Measurements from ENCODE around the gene OPCML. TPM values are rescaled to one million over a fixed set of nuclear protein-coding genes. Genes with fewer than 3 reads are reported as not detected.

The OPCML gene
- total RNA-seq, 1 donor from 2014 or later = not detected

GRCh38 chr11:132721526-132721925 is 810.8 kb downstream of the OPCML start:
- intact Hi-C loops (cut with DNase I) = no loop called here

DNA sequence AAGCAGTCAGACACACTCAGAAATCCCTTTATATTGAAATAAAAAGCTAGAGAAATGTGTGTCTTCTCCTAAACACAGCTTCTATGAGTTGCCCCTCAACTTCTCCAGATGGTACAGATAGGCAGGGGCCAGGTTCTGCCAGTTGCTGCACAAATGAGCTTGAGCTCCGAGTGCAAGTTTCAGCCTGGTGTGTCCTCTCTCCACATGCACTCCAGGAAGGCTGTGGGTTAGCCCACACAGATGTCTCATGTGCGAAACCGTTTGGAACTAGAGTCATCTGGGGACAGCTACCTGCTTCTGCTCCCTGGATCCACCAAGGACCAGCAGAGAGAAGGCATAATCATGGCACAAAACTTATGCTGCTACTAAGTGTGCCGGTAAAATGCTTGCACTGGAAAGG is 812.6 kb downstream of the OPCML start:
- no peak for DNase-seq (ENCODE audit: low spot score in 2 of 2)
- Histone ChIP-seq H3K4me1 (no peaks in the 10 kb centered on the region), H3K4me3 (no peak overlapping the region), H3K27me3 (no peaks in the 10 kb centered on the region), H3K36me3 (no peaks in the 10 kb centered on the region), H3K9me3 (no peaks in the 10 kb centered on the region), H3K27ac (no peak overlapping the region)
- TF ChIP-seq, protein P1, sequence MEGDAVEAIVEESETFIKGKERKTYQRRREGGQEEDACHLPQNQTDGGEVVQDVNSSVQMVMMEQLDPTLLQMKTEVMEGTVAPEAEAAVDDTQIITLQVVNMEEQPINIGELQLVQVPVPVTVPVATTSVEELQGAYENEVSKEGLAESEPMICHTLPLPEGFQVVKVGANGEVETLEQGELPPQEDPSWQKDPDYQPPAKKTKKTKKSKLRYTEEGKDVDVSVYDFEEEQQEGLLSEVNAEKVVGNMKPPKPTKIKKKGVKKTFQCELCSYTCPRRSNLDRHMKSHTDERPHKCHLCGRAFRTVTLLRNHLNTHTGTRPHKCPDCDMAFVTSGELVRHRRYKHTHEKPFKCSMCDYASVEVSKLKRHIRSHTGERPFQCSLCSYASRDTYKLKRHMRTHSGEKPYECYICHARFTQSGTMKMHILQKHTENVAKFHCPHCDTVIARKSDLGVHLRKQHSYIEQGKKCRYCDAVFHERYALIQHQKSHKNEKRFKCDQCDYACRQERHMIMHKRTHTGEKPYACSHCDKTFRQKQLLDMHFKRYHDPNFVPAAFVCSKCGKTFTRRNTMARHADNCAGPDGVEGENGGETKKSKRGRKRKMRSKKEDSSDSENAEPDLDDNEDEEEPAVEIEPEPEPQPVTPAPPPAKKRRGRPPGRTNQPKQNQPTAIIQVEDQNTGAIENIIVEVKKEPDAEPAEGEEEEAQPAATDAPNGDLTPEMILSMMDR (IDR thresholded peaks at IDR 0.05) = no peak
- intact Hi-C loops (cut with DNase I) = no loop called here

More at GRCh38 chr11:132721526-132721925, 810.8 kb downstream of the OPCML start:
- no peak for DNase-seq (ENCODE audit: low spot score in 2 of 2)
- H3K36me3 ChIP-seq = no peaks in the 10 kb centered on the region
- TF ChIP-seq, protein P1 (IDR thresholded peaks at IDR 0.05) = no peak
- no peak overlapping the region for H3K4me3 ChIP-seq
- no peaks in the 10 kb centered on the region for H3K9me3 ChIP-seq
- no peaks in the 10 kb centered on the region for H3K27me3 ChIP-seq
- H3K27ac ChIP-seq = no peak overlapping the region
- no peaks in the 10 kb centered on the region for H3K4me1 ChIP-seq

- Histone ChIP-seq H3K4me1 (no peaks in the 10 kb centered on the region), H3K27me3 (no peaks in the 10 kb centered on the region), H3K4me3 (no peak overlapping the region), H3K36me3 (no peaks in the 10 kb centered on the region), H3K9me3 (no peaks in the 10 kb centered on the region), H3K27ac (no peak overlapping the region)
- intact Hi-C loops (cut with DNase I) = no loop called here
- no peak for DNase-seq (ENCODE audit: low spot score in 2 of 2)
- TF ChIP-seq, protein P1 (IDR thresholded peaks at IDR 0.05) = no peak
These were observed 813.3 kb downstream of the OPCML start for GRCh38 chr11:132718711-132719671.

- intact Hi-C loops (cut with DNase I) = no loop called here
- H3K27me3 ChIP-seq = no peaks in the 10 kb centered on the region
- no peak for DNase-seq (ENCODE audit: low spot score in 2 of 2)
- no peak overlapping the region for H3K4me3 ChIP-seq
- no peaks in the 10 kb centered on the region for H3K9me3 ChIP-seq
- H3K27ac ChIP-seq = no peak overlapping the region
- H3K4me1 ChIP-seq = no peaks in the 10 kb centered on the region
- TF ChIP-seq, protein P1 (IDR thresholded peaks at IDR 0.05) = no peak
- H3K36me3 ChIP-seq = no peaks in the 10 kb centered on the region
These were observed 814.5 kb downstream of the OPCML start for GRCh38 chr11:132717824-132718223.

DNA sequence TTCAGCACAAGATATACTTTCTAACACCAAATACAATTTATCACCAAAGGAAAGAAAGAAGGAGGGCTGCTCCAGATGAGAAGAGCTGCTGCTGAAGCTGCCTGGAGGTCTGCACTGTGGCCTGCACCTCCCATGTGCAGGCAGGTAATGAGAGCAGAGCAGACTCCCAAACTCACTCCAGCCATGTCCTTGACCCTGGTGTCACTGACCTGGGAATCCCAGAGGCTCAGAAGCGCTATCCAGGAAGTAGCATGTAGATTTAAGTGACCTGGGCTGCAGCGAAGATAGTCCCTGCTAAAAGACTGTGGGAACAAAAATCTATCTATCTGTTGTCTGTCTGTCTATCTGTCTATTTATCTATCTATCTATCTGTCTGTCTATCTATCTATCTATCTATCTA is 816.3 kb downstream of the OPCML start:
- intact Hi-C loops (cut with DNase I) = no loop called here

More for the DNA sequence above, 816.3 kb downstream of the OPCML start:
- no peaks in the 10 kb centered on the region for H3K4me1 ChIP-seq
- no peak for DNase-seq (ENCODE audit: low spot score in 2 of 2)
- no peaks in the 10 kb centered on the region for H3K36me3 ChIP-seq
- no peak overlapping the region for H3K27ac ChIP-seq
- TF ChIP-seq, protein P1 (IDR thresholded peaks at IDR 0.05) = no peak
- no peaks in the 10 kb centered on the region for H3K27me3 ChIP-seq
- H3K9me3 ChIP-seq = no peaks in the 10 kb centered on the region
- no peak overlapping the region for H3K4me3 ChIP-seq
